Activated T-cell treated with anti-CD3 and anti-CD28 coated beads, Interleukin-2, amount 50 U/mL, for 4 hours (primary cell): ENCODE data around the gene PNLDC1. TPM values are rescaled to one million over a fixed set of nuclear protein-coding genes. Genes with fewer than 3 reads are reported as not detected.
"Not testable (repeated sequence)": the region's sequence is repeated elsewhere in the genome, so short reads cannot be mapped to it uniquely, and the experiment has no call there.

Experiments
- ATAC-seq, 2 donors: fragments of 200-7000 bp; cut with Tn5 transposase; one replicate each; pipeline ENCODE4 v1.10.0; 2021
- DNase-seq: peaks from one replicate; pipeline ENCODE4 v3.0.0-alpha.2; 2020
- H3K27me3 Mint-ChIP-seq: one replicate; pipeline ENCODE4 v1.8.0; 2021; ENCODE audit warnings: low read depth, mixed read lengths
- H3K36me3 Mint-ChIP-seq: one replicate; pipeline ENCODE4 v1.8.0; 2022; ENCODE audit warnings: mixed read lengths; ENCODE audit not compliant: insufficient read depth
- H3K4me1 Mint-ChIP-seq: one replicate; pipeline ENCODE4 v1.8.0; 2021; ENCODE audit warnings: low read depth, mixed read lengths
- H3K4me3 Mint-ChIP-seq: one replicate; pipeline ENCODE4 v1.8.0; 2021; ENCODE audit warnings: mild to moderate bottlenecking, moderate library complexity, mixed read lengths
- H3K9me3 Mint-ChIP-seq: one replicate; pipeline ENCODE4 v1.8.0; 2021; ENCODE audit warnings: mixed read lengths
- total RNA-seq, 3 donors: library from RNA; stranded (reverse); gene quantifications; one replicate each; pipeline ENCODE4 v1.2.1, GENCODE V29; 2021

Gene PNLDC1
- total RNA-seq, 3 donors from 2014 or later, result 0.14 to 2.0 (median 0.30) TPM

GRCh38 chr6:159837511-159837910, 37.4 kb downstream of the PNLDC1 start:
- no peak for DNase-seq

GRCh38 chr6:159838020-159838744, 38.1 kb downstream of the PNLDC1 start:
- DNase-seq (no peak), ATAC-seq (no peak)
- Mint-ChIP-seq H3K4me3 (no peak overlapping the region), H3K27me3 (peaks cover 3% of the 10 kb centered on the region), H3K9me3 (no peaks in the 10 kb centered on the region), H3K4me1 (peaks cover 7% of the 10 kb centered on the region), H3K36me3 (no peaks in the 10 kb centered on the region)

More at GRCh38 chr6:159837511-159837910, 37.4 kb downstream of the PNLDC1 start:
- no peaks in the 10 kb centered on the region for H3K36me3 Mint-ChIP-seq
- H3K27me3 Mint-ChIP-seq, result peaks cover 3% of the 10 kb centered on the region
- peaks cover 9% of the 10 kb centered on the region for H3K4me1 Mint-ChIP-seq
- no peak overlapping the region for H3K4me3 Mint-ChIP-seq
- no peak for ATAC-seq
- H3K9me3 Mint-ChIP-seq, result no peaks in the 10 kb centered on the region

- peaks cover 3% of the 10 kb centered on the region for H3K27me3 Mint-ChIP-seq
- H3K4me3 Mint-ChIP-seq, result no peak overlapping the region
- DNase-seq (no peak), ATAC-seq (no peak)
- H3K4me1 Mint-ChIP-seq, result no peaks in the 10 kb centered on the region
- no peaks in the 10 kb centered on the region for H3K36me3 Mint-ChIP-seq
- H3K9me3 Mint-ChIP-seq, result no peaks in the 10 kb centered on the region
Measured at GRCh38 chr6:159842035-159842434, 42.0 kb downstream of the PNLDC1 start.

GRCh38 chr6:159844737-159845645, 44.9 kb downstream of the PNLDC1 start:
- H3K27me3 Mint-ChIP-seq, result no peaks in the 10 kb centered on the region
- H3K9me3 Mint-ChIP-seq, result no peaks in the 10 kb centered on the region
- H3K4me3 Mint-ChIP-seq, result no peak overlapping the region
- ATAC-seq (no peak), DNase-seq (no peak)
- H3K36me3 Mint-ChIP-seq, result no peaks in the 10 kb centered on the region
- H3K4me1 Mint-ChIP-seq, result no peaks in the 10 kb centered on the region

DNA sequence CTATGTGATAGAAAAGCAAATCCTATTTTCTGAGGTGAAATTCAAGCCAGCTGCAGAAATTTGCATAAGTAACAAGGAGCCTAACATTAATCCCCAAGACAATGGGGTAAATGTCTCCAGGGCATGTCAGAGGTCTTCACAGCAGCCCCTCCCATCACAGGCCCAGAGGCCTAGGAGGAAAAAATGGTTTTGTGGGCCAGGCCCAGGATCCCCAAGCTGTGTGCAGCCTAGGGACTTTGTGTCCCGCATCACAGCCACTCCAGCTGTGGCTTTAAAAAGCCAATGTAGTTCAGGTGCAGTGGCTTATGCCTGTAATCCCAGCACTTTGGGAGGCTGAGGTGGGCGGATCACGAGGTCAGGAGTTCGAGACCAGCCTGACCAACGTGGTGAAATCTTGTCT, 48.5 kb downstream of the PNLDC1 start:
- not testable (repeated sequence) for H3K4me3 Mint-ChIP-seq, H3K9me3 Mint-ChIP-seq, H3K27me3 Mint-ChIP-seq, H3K36me3 Mint-ChIP-seq, DNase-seq, H3K4me1 Mint-ChIP-seq, ATAC-seq

DNA sequence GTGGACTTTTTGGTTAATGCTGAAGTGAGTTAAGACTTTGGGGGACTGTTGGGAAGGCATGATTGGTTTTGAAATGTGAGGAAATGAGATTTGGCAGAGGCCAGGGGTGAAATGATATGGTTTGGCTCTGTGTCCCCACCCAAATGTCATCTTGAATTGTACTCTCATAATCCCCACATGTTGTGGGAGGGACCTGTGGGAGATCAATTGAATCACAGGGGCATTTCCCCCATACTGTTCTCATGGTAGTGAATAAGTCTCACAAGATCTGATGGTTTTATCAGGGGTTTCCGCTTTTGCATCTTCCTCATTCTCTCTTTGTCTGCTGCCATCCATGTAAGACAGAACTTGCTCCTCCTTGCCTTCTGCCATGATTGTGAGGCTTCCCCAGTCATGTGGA, 49.8 kb downstream of the PNLDC1 start:
- H3K27me3 Mint-ChIP-seq, H3K36me3 Mint-ChIP-seq, H3K4me1 Mint-ChIP-seq, H3K4me3 Mint-ChIP-seq, DNase-seq, ATAC-seq, H3K9me3 Mint-ChIP-seq: not testable (repeated sequence)

DNA sequence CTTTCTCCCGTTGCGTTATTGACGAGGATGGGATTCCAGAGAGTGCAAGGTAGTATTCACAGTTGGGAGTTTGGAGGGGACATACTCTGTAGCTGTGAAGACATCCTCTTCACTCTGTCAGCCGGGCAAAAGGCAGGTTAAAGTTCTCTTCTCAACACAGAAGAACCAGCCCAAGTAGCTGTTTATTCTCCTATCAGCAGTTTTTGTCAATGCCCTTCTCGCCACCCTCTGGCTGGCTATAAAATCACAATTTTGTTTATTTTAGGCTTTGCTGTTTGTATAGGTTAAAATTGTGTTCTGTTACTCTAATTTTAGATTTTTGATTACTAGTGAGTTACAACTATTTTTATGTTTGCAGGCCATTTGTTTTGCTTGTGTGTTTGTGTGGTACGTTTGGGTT, 52.8 kb downstream of the PNLDC1 start:
- Mint-ChIP-seq H3K4me1 (no peaks in the 10 kb centered on the region), H3K9me3 (peaks cover 12% of the 10 kb centered on the region), H3K4me3 (no peak overlapping the region), H3K36me3 (peaks cover 3% of the 10 kb centered on the region), H3K27me3 (peaks cover 3% of the 10 kb centered on the region)
- no peak for ATAC-seq
- no peak for DNase-seq

GRCh38 chr6:159853754-159854153, 53.7 kb downstream of the PNLDC1 start:
- H3K36me3 Mint-ChIP-seq, result peaks cover 3% of the 10 kb centered on the region

DNA sequence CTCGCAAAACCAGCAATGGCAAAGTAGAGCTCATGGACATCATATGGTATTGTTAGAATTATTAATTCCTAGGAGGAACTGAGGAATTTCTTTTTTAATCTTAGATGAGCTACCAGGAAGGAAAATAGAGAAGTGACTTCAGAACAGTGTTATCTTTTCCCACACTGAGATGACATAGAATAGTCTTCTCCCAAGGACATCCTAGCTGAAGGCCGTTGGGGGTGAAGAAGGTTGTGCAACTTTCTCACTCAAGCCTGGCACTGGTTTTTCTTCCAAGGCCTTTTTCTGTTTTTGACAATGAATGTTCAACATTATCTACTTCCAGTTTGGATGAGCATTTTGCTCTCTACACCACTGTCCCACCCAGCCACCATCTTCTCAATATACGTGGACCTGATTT, 54.9 kb downstream of the PNLDC1 start:
- DNase-seq (no peak), ATAC-seq (no peak)
- no peak overlapping the region for H3K4me3 Mint-ChIP-seq
- no peaks in the 10 kb centered on the region for H3K4me1 Mint-ChIP-seq
- peaks cover 3% of the 10 kb centered on the region for H3K36me3 Mint-ChIP-seq
- H3K9me3 Mint-ChIP-seq, result peaks cover 16% of the 10 kb centered on the region
- H3K27me3 Mint-ChIP-seq, result peaks cover 7% of the 10 kb centered on the region

More at GRCh38 chr6:159853754-159854153, 53.7 kb downstream of the PNLDC1 start:
- DNase-seq (no peak), ATAC-seq (no peak)
- H3K27me3 Mint-ChIP-seq, result peaks cover 7% of the 10 kb centered on the region
- H3K4me3 Mint-ChIP-seq, result no peak overlapping the region
- no peaks in the 10 kb centered on the region for H3K4me1 Mint-ChIP-seq
- H3K9me3 Mint-ChIP-seq, result peaks cover 16% of the 10 kb centered on the region

GRCh38 chr6:159858259-159858658, 58.2 kb downstream of the PNLDC1 start:
- Mint-ChIP-seq H3K9me3 (peaks cover 16% of the 10 kb centered on the region), H3K4me1 (peaks cover 15% of the 10 kb centered on the region), H3K36me3 (peaks cover 3% of the 10 kb centered on the region), H3K27me3 (peaks cover 10% of the 10 kb centered on the region), H3K4me3 (no peak overlapping the region)
- no peak for DNase-seq
- ATAC-seq, result no peak

GRCh38 chr6:159860482-159860881, 60.4 kb downstream of the PNLDC1 start:
- Mint-ChIP-seq H3K36me3 (peaks cover 3% of the 10 kb centered on the region), H3K4me3 (no peak overlapping the region), H3K9me3 (peaks cover 16% of the 10 kb centered on the region), H3K27me3 (peaks cover 10% of the 10 kb centered on the region), H3K4me1 (peaks cover 16% of the 10 kb centered on the region)
- ATAC-seq (no peak), DNase-seq (no peak)

GRCh38 chr6:159862103-159862502, 62.0 kb downstream of the PNLDC1 start:
- ATAC-seq, result peak in 1 of 2 donors; percentile 46
- H3K36me3 Mint-ChIP-seq, result peaks cover 1% of the 10 kb centered on the region
- H3K9me3 Mint-ChIP-seq, result peaks cover 13% of the 10 kb centered on the region
- DNase-seq, result no peak
- peaks cover 16% of the 10 kb centered on the region for H3K4me1 Mint-ChIP-seq
- no peak overlapping the region for H3K4me3 Mint-ChIP-seq
- peaks cover 10% of the 10 kb centered on the region for H3K27me3 Mint-ChIP-seq

- not testable (repeated sequence) for H3K27me3 Mint-ChIP-seq
Measured at GRCh38 chr6:159863341-159863740, 63.3 kb downstream of the PNLDC1 start.

GRCh38 chr6:159865226-159865920, 65.3 kb downstream of the PNLDC1 start:
- Mint-ChIP-seq H3K9me3 (peaks cover 3% of the 10 kb centered on the region), H3K27me3 (peaks cover 3% of the 10 kb centered on the region), H3K36me3 (peaks cover 2% of the 10 kb centered on the region), H3K4me1 (peaks cover 16% of the 10 kb centered on the region), H3K4me3 (no peak overlapping the region)
- DNase-seq (no peak), ATAC-seq (no peak)

More at GRCh38 chr6:159863341-159863740, 63.3 kb downstream of the PNLDC1 start:
- peak in 1 of 2 donors; percentile 34 for ATAC-seq
- not testable (repeated sequence) for H3K36me3 Mint-ChIP-seq, DNase-seq, H3K9me3 Mint-ChIP-seq
- Mint-ChIP-seq H3K4me3 (peak overlapping the region; percentile 7), H3K4me1 (peaks cover 16% of the 10 kb centered on the region)
